Natural killer cell (primary cell): ENCODE measurements around the gene KRT35. TPM values are rescaled to one million over a fixed set of nuclear protein-coding genes. Genes with fewer than 3 reads are reported as not detected.

Experiments used
- ATAC-seq, 3 donors: fragments of 150-1000 bp in 2 of 3; fragments of 200-7000 bp in 1 of 3; cut with Tn5 transposase; 1 replicate in 1 of 3; 2 replicates in 2 of 3; pipeline ENCODE4 v1.10.0; 2021; ENCODE audit warnings: mild to moderate bottlenecking in 2 of 3, moderate library complexity in 2 of 3
- DNase-seq, 2 donors: peaks; one replicate each; pipeline versions ENCODE4 v3.0.0 to v3.0.0-alpha.2; 2013 to 2021; ENCODE audit warnings: mixed read lengths in 1 of 2
- H3K27ac ChIP-seq: one replicate; pipeline ENCODE4 v1.5.1; 2013; ENCODE audit warnings: mild to moderate bottlenecking, low read length
- H3K27me3 ChIP-seq: one replicate; pipeline ENCODE4 v1.6.1; 2013; ENCODE audit warnings: low read length; ENCODE audit not compliant: control insufficient read depth, insufficient read depth
- H3K36me3 ChIP-seq: one replicate; pipeline ENCODE4 v1.6.1; 2013; ENCODE audit warnings: low read length; ENCODE audit not compliant: control insufficient read depth, insufficient read depth
- H3K4me1 ChIP-seq: one replicate; pipeline ENCODE4 v1.6.1; 2013; ENCODE audit warnings: low read length; ENCODE audit not compliant: control insufficient read depth, insufficient read depth
- H3K4me3 ChIP-seq: one replicate; pipeline ENCODE4 v1.5.1; 2013; ENCODE audit warnings: low read length
- H3K9me3 ChIP-seq: one replicate; pipeline ENCODE4 v1.6.1; 2013; ENCODE audit warnings: low read length; ENCODE audit not compliant: control insufficient read depth, insufficient read depth
- H3K27ac Mint-ChIP-seq, 2 donors: one replicate each; pipeline ENCODE4 v1.8.0; 2022; ENCODE audit warnings: mild to moderate bottlenecking in 2 of 2, mixed read lengths in 2 of 2, moderate library complexity in 1 of 2
- H3K27me3 Mint-ChIP-seq, 2 donors: one replicate each; pipeline ENCODE4 v1.8.0; 2022; ENCODE audit warnings: low read depth in 2 of 2, mixed read lengths in 2 of 2
- H3K36me3 Mint-ChIP-seq: one replicate; pipeline ENCODE4 v1.8.0; 2022; ENCODE audit warnings: mixed read lengths
- H3K4me1 Mint-ChIP-seq, 2 donors: one replicate each; pipeline ENCODE4 v1.8.0; 2022; ENCODE audit warnings: mixed read lengths in 2 of 2
- H3K4me3 Mint-ChIP-seq: one replicate; pipeline ENCODE4 v1.8.0; 2022; ENCODE audit warnings: mild to moderate bottlenecking, moderate library complexity, mixed read lengths
- H3K9me3 Mint-ChIP-seq, 2 donors: one replicate each; pipeline ENCODE4 v1.8.0; 2022; ENCODE audit warnings: mixed read lengths in 2 of 2
- CTCF ChIP-seq: fragments of 200-600 bp; IDR thresholded peaks from one replicate; pipeline ENCODE4 v1.8.0; 2022; ENCODE audit warnings: antibody characterized with exemption
- WGBS: methylation state at CpG from one replicate; pipeline ENCODE4 v1.1.7; 2013; ENCODE audit warnings: missing lambda C conversion rate; ENCODE audit not compliant: insufficient coverage; 5-methylcytosine and 5-hydroxymethylcytosine counted together
- intact Hi-C: fragments of 100-400 bp; cut with micrococcal nuclease; formaldehyde crosslinking; loops from one replicate; pipeline ENCODE4 v1.14.2; 2022
- total RNA-seq, 4 donors: library from RNA; stranded (reverse); fragments of 120-200 nt in 1 of 4; gene quantifications; one replicate each; pipeline versions ENCODE4 v1.2.3 to v1.2.4, GENCODE V29; 2013 to 2022

Gene KRT35
- total RNA-seq, 3 donors from 2014 or later (not counting 1 experiment from before 2014, with no cell fraction given) = not detected

- Mint-ChIP-seq H3K4me1 (no peaks in the 10 kb centered on the region), H3K4me3 (no peak overlapping the region), H3K36me3 (no peaks in the 10 kb centered on the region), H3K9me3 (no peaks in the 10 kb centered on the region), H3K27me3 (peaks cover 19 to 53% of the 10 kb centered on the region in 2 donors), H3K27ac (no peak overlapping the region)
- H3K4me1 ChIP-seq = no peaks in the 10 kb centered on the region
- H3K4me3 ChIP-seq = no peak overlapping the region
- no peak for TF ChIP-seq CTCF
- no peaks in the 10 kb centered on the region for H3K27me3 ChIP-seq
- no peaks in the 10 kb centered on the region for H3K9me3 ChIP-seq
- H3K36me3 ChIP-seq = no peaks in the 10 kb centered on the region
- ATAC-seq (no peak), DNase-seq (no peak)
- H3K27ac ChIP-seq = no peak overlapping the region
- intact Hi-C loops = no loop called here
- 94% methylated on average over 2 of the region's 2 CpGs for WGBS
Observed at GRCh38 chr17:41451154-41451728, 29.7 kb downstream of the KRT35 start.

- Mint-ChIP-seq H3K27me3 (peaks cover 22 to 58% of the 10 kb centered on the region in 2 donors), H3K27ac (no peak overlapping the region), H3K4me3 (no peak overlapping the region), H3K9me3 (no peaks in the 10 kb centered on the region), H3K4me1 (no peaks in the 10 kb centered on the region), H3K36me3 (no peaks in the 10 kb centered on the region)
- Histone ChIP-seq H3K4me1 (no peaks in the 10 kb centered on the region), H3K4me3 (no peak overlapping the region), H3K27ac (no peak overlapping the region), H3K36me3 (no peaks in the 10 kb centered on the region), H3K27me3 (no peaks in the 10 kb centered on the region), H3K9me3 (no peaks in the 10 kb centered on the region)
- ATAC-seq (no peak), DNase-seq (no peak)
- 76% methylated on average over 6 of the region's 6 CpGs for WGBS
- no peak for TF ChIP-seq CTCF
- intact Hi-C loops = no loop called here
Observed at GRCh38 chr17:41449008-41449407, 31.9 kb downstream of the KRT35 start.

- H3K4me1 ChIP-seq = no peaks in the 10 kb centered on the region
- ATAC-seq (no peak), DNase-seq (no peak)
- Mint-ChIP-seq H3K4me3 (no peak overlapping the region), H3K36me3 (no peaks in the 10 kb centered on the region), H3K27me3 (peaks cover 23 to 58% of the 10 kb centered on the region in 2 donors), H3K9me3 (no peaks in the 10 kb centered on the region), H3K27ac (no peak overlapping the region), H3K4me1 (no peaks in the 10 kb centered on the region)
- no peaks in the 10 kb centered on the region for H3K36me3 ChIP-seq
- H3K27ac ChIP-seq = no peak overlapping the region
- H3K9me3 ChIP-seq = no peaks in the 10 kb centered on the region
- H3K27me3 ChIP-seq = no peaks in the 10 kb centered on the region
- intact Hi-C loops = no loop called here
- WGBS = 65% methylated on average over 2 of the region's 2 CpGs
- TF ChIP-seq CTCF = no peak
- no peak overlapping the region for H3K4me3 ChIP-seq
Observed at GRCh38 chr17:41448506-41448905, 32.4 kb downstream of the KRT35 start.

GRCh38 chr17:41446806-41447205 lies 34.1 kb downstream of the KRT35 start:
- intact Hi-C loops = no loop called here
- H3K4me3 ChIP-seq = no peak overlapping the region
- no peak for TF ChIP-seq CTCF
- Mint-ChIP-seq H3K36me3 (no peaks in the 10 kb centered on the region), H3K9me3 (no peaks in the 10 kb centered on the region), H3K4me3 (no peak overlapping the region), H3K27ac (no peak overlapping the region), H3K27me3 (peaks cover 28 to 58% of the 10 kb centered on the region in 2 donors), H3K4me1 (no peaks in the 10 kb centered on the region)
- H3K27ac ChIP-seq = no peak overlapping the region
- ATAC-seq (no peak), DNase-seq (no peak)
- no peaks in the 10 kb centered on the region for H3K27me3 ChIP-seq
- H3K36me3 ChIP-seq = no peaks in the 10 kb centered on the region
- 63% methylated on average over 2 of the region's 2 CpGs for WGBS
- H3K9me3 ChIP-seq = no peaks in the 10 kb centered on the region
- H3K4me1 ChIP-seq = no peaks in the 10 kb centered on the region
